Measurements from ENCODE around the gene BACH2.
A peak's percentile ranks its signal among the peaks of the same experiment; 100 is the strongest.
"Not testable (repeated sequence)": the region's sequence is repeated elsewhere in the genome, so short reads cannot be mapped to it uniquely, and the experiment has no call there.

The BACH2 gene

DNA sequence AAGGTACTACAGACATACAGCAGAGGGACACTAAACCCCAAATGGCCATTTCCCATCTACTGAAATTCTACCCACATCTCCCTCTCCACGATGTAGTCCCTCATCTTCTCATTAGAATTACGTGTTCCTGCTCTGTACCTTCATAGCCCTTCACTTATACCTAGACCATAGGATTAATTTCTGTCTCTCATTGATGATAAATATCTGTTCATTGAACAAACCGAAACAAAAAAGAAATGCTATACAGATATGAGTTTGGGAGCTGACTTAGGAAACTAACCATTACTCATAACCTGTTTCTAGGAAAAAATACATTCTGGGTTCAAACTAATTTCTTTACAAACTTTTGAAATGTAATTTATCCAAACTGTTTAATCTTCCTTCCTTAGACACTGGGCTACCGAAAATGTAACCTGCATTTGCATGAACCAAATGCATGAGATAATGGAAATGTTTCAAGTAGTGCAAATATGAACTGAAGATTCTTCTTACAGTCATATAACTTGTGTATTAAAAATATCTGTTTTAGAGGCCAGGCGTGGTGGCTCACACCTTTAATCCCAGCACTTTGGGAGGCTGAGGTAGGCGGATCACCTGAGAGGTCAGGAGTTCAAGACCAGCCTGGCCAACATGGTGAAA lies 317.0 kb downstream of the BACH2 start:
- DNase-seq (ENCODE audit: low spot score in 2 of 2): no peak
- no peaks in the 10 kb centered on the region for H3K36me3 ChIP-seq (replicated peaks)
- no peaks in the 10 kb centered on the region for H3K27me3 ChIP-seq (ENCODE audit: low read depth)
- H3K4me1 ChIP-seq: 0 out of 2 replicates have a peak, but pooled peaks cover 2% of the 10 kb centered on the region
- H3K9me3 ChIP-seq: no peaks in the 10 kb centered on the region
- H3K4me3 ChIP-seq: no peak overlapping the region
- in situ Hi-C loops (cut with MboI; ENCODE audit: low sequenced_read_pairs): no loop called here

DNA sequence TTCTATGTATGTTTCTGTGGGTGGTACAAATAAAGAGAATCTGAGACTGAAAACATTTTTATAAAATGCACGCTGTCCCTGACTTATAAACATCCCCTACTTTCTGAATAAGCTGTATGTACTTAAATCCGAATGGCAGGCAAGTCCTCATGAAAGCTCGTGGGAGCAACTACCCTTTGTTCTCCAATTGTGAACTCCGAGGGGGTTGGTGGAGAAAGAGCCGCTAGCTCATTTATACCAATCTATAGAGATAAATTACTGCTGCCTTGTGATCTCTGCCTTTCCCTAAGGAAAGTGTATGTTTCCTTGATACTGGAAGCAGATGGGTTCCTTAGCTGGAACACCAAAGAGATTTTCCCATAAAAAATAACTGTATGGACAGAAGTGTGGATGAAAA lies 317.9 kb downstream of the BACH2 start:
- Histone ChIP-seq H3K4me1 (0 out of 2 replicates have a peak, but pooled peaks cover 2% of the 10 kb centered on the region), H3K4me3 (no peak overlapping the region), H3K36me3 (replicated peaks) (no peaks in the 10 kb centered on the region), H3K27me3 (ENCODE audit: low read depth) (no peaks in the 10 kb centered on the region), H3K9me3 (no peaks in the 10 kb centered on the region)
- peak; percentile 37 to 58 for DNase-seq (ENCODE audit: low spot score in 2 of 2)
- in situ Hi-C loops (cut with MboI; ENCODE audit: low sequenced_read_pairs): no loop called here

DNA sequence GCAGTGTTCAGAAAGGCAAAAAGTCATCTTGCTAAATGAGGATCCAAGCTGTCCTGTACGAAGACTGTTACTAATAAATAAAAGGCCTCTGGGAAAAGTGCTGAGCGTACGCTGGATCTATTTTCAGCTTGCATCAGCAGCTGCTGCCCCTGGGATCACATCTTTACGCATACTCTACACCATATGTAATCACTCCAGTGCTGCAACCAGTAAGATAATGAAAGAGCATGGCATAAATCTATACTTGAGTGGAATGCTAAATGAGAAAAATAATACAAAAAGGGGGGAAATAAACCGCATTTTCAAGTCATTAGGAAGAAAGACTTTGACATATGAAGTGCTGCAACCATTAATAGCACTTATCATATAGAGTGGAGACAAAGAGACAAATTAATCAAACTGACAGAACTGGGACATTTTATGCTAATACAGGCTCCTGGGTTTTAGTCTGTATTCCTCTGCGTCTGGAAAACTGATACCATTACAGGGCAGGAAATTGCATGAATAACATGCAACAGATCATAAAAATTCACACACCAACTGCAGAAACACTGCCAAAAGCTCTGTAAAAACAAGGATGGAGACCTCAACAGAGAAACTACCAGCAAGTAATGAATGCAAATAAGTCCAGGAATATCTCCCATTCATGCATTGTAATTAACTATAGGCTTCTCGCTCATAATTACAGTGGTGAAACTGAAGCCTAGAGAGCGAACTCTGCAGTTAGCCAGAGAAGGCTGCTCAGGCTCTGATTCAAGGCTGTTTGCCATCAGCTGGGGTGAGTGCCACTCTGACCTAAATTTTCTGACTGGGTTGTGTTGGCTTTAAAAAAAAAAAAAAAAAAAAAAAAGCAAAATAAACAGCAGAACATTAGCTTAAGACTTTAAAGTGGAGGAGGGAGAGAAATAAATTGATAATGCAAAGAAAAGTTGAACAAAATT lies 318.6 kb downstream of the BACH2 start:
- Histone ChIP-seq H3K36me3 (replicated peaks) (no peaks in the 10 kb centered on the region), H3K4me3 (no peak overlapping the region), H3K9me3 (no peaks in the 10 kb centered on the region), H3K27me3 (ENCODE audit: low read depth) (no peaks in the 10 kb centered on the region), H3K4me1 (0 out of 2 replicates have a peak, but pooled peaks cover 2% of the 10 kb centered on the region)
- in situ Hi-C loops (cut with MboI; ENCODE audit: low sequenced_read_pairs): no loop called here
- peak in 1 of 2 experiments; percentile 27 for DNase-seq (ENCODE audit: low spot score in 2 of 2)

DNA sequence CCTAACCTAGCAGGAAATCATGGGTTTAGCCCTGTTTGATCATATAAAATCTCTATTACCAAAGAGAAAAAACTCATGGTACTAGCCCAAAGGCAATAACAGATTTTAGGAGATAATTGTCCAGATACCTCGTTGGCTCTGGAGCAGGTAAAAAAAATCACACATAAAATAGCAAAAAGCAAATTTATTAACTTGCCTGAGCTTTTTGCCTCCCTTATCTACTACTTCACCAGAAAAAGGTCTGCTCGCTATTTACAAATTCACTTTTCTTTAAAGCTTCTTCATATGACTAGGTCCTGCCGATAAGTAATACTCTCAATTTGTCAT lies 320.0 kb downstream of the BACH2 start:
- Histone ChIP-seq H3K4me3 (no peak overlapping the region), H3K9me3 (no peaks in the 10 kb centered on the region), H3K4me1 (0 out of 2 replicates have a peak, but pooled peaks cover 2% of the 10 kb centered on the region), H3K36me3 (replicated peaks) (no peaks in the 10 kb centered on the region), H3K27me3 (ENCODE audit: low read depth) (no peaks in the 10 kb centered on the region)
- in situ Hi-C loops (cut with MboI; ENCODE audit: low sequenced_read_pairs): no loop called here
- DNase-seq (ENCODE audit: low spot score in 2 of 2): no peak

DNA sequence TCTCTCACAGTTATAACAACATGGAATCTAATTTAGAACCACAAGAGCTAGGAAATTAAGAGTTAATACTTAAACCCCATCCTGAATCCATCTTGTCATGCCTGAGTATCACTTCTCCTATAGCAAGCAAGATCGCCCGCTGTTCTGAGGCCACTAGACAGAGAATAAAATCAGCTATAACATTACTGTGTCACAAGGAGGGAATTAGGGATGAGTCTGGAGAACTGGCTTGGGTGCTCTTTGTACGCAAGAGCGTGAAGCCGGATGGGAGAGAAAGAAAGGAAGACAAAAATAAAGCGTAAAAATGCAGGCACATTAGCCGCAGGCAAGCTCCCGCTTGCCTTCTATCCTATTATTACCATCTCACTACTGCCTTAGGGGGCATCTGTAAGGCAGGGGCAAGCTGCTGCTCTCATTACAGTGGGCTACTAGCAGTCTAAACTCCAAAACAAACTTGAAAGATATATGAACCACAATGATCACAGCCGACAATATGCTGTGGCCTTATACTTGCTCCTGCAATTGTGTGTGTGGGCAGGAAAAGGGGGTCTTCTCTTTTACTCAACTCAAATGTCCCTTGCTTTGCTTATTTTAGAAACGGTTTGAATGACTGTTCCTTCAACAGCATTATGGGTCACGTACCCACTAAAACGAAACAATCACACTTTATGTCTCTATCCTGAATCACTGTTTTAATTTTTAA lies 320.5 kb downstream of the BACH2 start:
- in situ Hi-C loops (cut with MboI; ENCODE audit: low sequenced_read_pairs): no loop called here
- DNase-seq (ENCODE audit: low spot score in 2 of 2): no peak
- Histone ChIP-seq H3K4me1 (0 out of 2 replicates have a peak, but pooled peaks cover 2% of the 10 kb centered on the region), H3K27me3 (ENCODE audit: low read depth) (no peaks in the 10 kb centered on the region), H3K9me3 (no peaks in the 10 kb centered on the region), H3K36me3 (replicated peaks) (no peaks in the 10 kb centered on the region), H3K4me3 (no peak overlapping the region)

DNA sequence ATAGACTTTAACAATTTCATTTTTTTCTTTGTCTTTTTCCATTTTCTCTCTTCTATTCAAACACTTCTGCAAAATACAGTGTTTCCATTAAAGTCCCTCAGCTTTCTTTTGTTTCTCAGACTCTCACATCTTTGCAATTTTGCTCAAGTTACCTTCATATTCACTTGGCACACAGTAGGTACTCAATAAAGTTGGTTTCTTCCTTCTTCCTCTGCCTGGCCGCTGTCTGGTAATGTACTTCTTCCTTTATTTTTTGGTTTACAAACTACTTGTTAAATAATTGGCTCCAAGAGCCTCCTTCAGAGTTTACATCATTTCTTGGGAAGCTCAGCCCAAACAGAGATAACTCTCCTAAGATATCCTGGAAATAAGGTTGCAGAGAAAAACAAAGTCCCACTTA lies 321.3 kb downstream of the BACH2 start:
- 0 out of 2 replicates have a peak, but pooled peaks cover 2% of the 10 kb centered on the region for H3K4me1 ChIP-seq
- H3K9me3 ChIP-seq: no peaks in the 10 kb centered on the region
- no peaks in the 10 kb centered on the region for H3K27me3 ChIP-seq (ENCODE audit: low read depth)
- DNase-seq (ENCODE audit: low spot score in 2 of 2): no peak
- H3K36me3 ChIP-seq (replicated peaks): no peaks in the 10 kb centered on the region
- in situ Hi-C loops (cut with MboI; ENCODE audit: low sequenced_read_pairs): no loop called here
- no peak overlapping the region for H3K4me3 ChIP-seq

DNA sequence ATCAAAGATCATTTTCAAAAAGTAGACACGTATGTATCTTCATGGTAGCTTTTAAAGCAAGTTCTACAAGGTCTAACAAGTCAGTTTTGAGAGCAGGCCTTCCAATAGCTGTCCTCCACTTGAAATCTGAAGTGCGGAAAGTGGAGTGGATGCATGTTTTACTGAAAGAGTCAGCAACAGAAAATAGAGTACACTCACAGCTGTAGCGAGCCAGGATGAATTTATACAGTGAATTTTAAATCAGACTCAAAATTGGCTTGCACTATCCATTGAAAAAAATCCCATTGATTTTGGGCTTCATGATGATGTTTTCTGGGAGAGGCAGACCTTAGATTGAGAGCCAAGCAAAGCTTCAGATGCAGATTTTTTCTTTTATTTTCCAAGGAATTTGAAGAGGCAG lies 321.8 kb downstream of the BACH2 start:
- Histone ChIP-seq H3K4me3 (no peak overlapping the region), H3K36me3 (replicated peaks) (no peaks in the 10 kb centered on the region), H3K27me3 (ENCODE audit: low read depth) (no peaks in the 10 kb centered on the region), H3K9me3 (no peaks in the 10 kb centered on the region), H3K4me1 (0 out of 2 replicates have a peak, but pooled peaks cover 2% of the 10 kb centered on the region)
- in situ Hi-C loops (cut with MboI; ENCODE audit: low sequenced_read_pairs): no loop called here
- no peak for DNase-seq (ENCODE audit: low spot score in 2 of 2)

DNA sequence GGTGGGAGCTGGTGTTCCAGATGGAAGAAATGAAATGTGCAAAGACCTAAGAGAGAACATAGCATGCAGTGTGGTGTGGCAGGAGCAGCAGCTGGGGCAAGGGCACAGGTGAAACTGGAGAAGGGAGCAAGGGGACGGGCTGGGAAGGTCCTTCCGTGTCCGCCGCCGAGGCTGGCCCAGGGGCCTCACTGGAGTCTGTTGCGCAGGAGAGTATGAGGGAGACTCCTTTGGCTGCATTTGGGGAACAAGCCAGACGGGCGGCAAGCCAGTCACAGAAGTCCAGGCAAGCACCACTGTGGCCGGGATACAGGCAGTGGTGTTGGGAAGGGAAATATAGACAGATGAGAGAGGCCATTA lies 324.6 kb downstream of the BACH2 start:
- Histone ChIP-seq H3K4me1 (no peaks in the 10 kb centered on the region), H3K27me3 (ENCODE audit: low read depth) (no peaks in the 10 kb centered on the region), H3K9me3 (no peaks in the 10 kb centered on the region), H3K4me3 (no peak overlapping the region), H3K36me3 (replicated peaks) (no peaks in the 10 kb centered on the region)
- DNase-seq (ENCODE audit: low spot score in 2 of 2): no peak
- in situ Hi-C loops (cut with MboI; ENCODE audit: low sequenced_read_pairs): no loop called here

DNA sequence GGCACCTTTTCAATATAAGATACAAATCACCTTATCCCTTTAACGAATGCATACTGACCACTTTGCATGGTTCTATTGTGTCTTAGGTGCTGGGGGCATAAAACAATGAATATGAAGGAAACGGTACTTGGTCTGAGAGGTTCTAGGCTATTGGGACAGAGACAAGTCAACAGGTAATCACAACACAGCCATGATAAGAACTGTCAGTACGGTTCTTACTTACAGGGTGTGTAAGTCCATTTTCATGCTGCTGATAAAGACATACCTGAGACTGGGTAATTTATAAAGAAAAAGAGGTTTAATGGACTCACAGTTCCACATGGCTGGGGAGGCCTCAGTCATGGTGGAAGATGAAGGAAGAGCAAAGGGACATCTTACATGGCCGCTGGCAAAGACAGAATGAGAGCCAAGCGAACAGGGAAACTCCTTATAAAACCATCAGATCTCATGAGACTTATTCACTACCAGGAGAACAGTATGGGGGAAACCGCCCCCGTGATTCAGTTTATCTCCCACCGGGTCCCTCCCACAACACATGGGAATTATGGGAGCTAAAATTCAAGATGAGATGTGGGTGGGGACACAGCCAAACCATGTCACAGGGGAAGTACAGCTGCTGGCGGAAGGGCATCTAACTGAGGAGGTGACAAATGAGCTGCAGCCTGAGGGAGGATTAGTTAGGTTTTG lies 325.2 kb downstream of the BACH2 start:
- H3K9me3 ChIP-seq; H3K4me3 ChIP-seq; H3K27me3 ChIP-seq (ENCODE audit: low read depth); H3K36me3 ChIP-seq (replicated peaks); H3K4me1 ChIP-seq; in situ Hi-C loops (cut with MboI; ENCODE audit: low sequenced_read_pairs); DNase-seq (ENCODE audit: low spot score in 2 of 2): not testable (repeated sequence)

DNA sequence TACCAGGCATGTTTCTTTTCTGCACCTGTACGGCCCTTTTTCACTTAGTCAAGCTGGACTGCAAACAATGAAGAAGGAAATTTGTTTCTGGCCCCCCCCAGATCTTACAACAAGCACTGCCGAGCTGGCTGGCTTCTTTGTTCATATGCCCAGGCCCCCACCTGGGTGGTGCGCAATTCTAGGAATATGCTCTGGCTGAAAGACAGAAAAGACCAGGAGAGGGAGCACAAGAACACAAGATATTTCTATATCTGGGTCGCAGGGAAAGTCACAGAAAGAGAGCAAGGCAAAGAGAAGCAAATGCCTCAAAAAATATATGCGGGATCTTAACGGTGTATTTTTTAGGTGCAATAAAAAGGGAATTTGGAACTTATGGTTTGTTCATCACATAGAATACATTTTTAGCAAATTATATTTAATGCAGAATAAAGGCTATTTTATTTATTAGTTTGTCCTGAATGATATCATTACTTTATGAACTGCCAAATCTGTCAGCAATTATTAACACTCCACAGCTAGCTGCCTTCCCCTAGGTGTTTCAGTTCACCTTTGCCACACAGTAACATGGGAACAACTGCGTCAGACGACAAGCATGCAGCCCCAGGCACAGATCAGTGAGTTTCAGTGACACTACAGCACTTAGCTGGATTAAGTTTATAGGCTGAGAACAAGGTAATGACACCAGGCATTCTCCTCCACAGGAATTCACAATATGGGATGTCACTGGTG lies 325.9 kb downstream of the BACH2 start:
- Histone ChIP-seq H3K36me3 (replicated peaks) (no peaks in the 10 kb centered on the region), H3K9me3 (no peaks in the 10 kb centered on the region), H3K27me3 (ENCODE audit: low read depth) (no peaks in the 10 kb centered on the region), H3K4me1 (no peaks in the 10 kb centered on the region), H3K4me3 (no peak overlapping the region)
- in situ Hi-C loops (cut with MboI; ENCODE audit: low sequenced_read_pairs): no loop called here
- peak; percentile 42 to 43 for DNase-seq (ENCODE audit: low spot score in 2 of 2)

DNA sequence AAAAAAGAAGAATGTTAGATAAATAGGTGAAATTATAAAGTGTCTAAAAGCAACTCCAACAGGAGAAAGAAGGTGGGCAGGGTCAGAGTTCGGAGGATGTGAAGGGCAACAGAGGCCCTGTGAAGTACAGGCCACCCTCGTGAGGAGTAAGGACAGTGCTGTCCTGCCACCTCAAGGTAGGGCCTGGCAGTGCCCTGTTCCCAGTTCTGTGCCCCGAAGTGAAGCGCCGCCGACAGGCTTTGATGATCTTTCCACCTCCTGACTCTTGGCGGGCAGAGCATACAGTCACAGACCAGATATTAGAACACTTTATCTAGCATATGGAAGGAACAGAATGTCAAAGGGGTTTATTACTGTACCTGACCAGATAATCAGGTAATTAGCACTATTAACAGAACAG lies 326.6 kb downstream of the BACH2 start:
- no peak for DNase-seq (ENCODE audit: low spot score in 2 of 2)
- in situ Hi-C loops (cut with MboI; ENCODE audit: low sequenced_read_pairs): no loop called here
- no peaks in the 10 kb centered on the region; the same call in 1 of the 2 replicates for H3K27me3 ChIP-seq (ENCODE audit: low read depth)
- no peak overlapping the region for H3K4me3 ChIP-seq
- no peaks in the 10 kb centered on the region for H3K36me3 ChIP-seq (replicated peaks)
- no peaks in the 10 kb centered on the region for H3K9me3 ChIP-seq
- H3K4me1 ChIP-seq: no peaks in the 10 kb centered on the region

DNA sequence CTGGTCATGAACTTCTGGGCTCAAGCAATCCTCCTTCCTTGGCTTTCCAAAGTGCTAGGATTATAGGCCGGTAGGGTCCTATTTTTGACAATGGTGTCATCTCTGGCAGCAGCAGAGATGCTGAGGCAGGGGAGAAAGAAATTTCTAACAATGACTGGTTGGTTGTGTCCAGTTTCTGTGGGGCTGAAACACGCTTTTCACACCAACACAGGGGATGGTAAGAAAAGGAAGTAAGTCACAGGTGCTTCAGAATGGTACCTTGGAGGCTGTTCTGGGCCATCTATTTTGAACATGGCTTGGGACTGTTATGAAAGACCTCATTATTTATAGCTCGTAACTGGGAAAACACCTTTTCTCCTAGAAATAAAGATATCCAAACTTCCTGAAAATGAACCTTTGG lies 329.7 kb downstream of the BACH2 start:
- no peaks in the 10 kb centered on the region for H3K4me1 ChIP-seq
- no peaks in the 10 kb centered on the region for H3K36me3 ChIP-seq (replicated peaks)
- peaks cover 4% of the 10 kb centered on the region for H3K27me3 ChIP-seq (ENCODE audit: low read depth)
- DNase-seq (ENCODE audit: low spot score in 2 of 2): no peak
- no peaks in the 10 kb centered on the region for H3K9me3 ChIP-seq
- H3K4me3 ChIP-seq: no peak overlapping the region
- in situ Hi-C loops (cut with MboI; ENCODE audit: low sequenced_read_pairs): no loop called here

DNA sequence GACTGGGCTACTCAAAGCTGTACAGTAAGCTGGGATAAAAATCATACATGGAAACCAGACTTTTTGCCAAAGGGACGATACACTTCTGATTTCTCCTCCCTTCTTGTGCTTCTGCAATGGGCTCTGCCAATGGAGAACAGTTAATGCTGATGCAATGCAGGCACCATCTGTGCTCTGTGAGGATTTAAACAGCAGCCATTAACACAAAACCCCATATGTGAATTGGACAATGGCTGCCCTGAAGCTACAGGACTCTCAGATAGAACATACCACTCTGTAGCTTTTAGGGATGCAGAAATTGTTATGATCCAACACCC lies 330.5 kb downstream of the BACH2 start:
- Histone ChIP-seq H3K27me3 (ENCODE audit: low read depth) (peaks cover 5% of the 10 kb centered on the region), H3K36me3 (replicated peaks) (no peaks in the 10 kb centered on the region), H3K4me1 (no peaks in the 10 kb centered on the region), H3K9me3 (no peaks in the 10 kb centered on the region), H3K4me3 (no peak overlapping the region)
- DNase-seq (ENCODE audit: low spot score in 2 of 2): no peak
- in situ Hi-C loops (cut with MboI; ENCODE audit: low sequenced_read_pairs): no loop called here

Data from HAP-1 (cell line).